Measurements from ENCODE around the gene NYNRIN. TPM values are rescaled to one million over a fixed set of nuclear protein-coding genes. Genes with fewer than 3 reads are reported as not detected.

NYNRIN gene
- total RNA-seq, 1 experiment from 2014 or later: 0.27 TPM

GRCh38 chr14:24415421-24416253 is 16.8 kb downstream of the NYNRIN start:
- H3K9me2 ChIP-seq (ENCODE audit: insufficient read depth): no peaks in the 10 kb centered on the region
- H3K4me2 ChIP-seq (ENCODE audit: low read length): no peak overlapping the region
- DNase-seq (ENCODE audit: low read depth, low spot score) (no peak), ATAC-seq (no peak)
- H3K4me1 ChIP-seq (ENCODE audit: control insufficient read depth in 1 of 2, insufficient read depth in 2 of 2, low read length in 2 of 2): no peaks in the 10 kb centered on the region
- no peak overlapping the region for H3K9ac ChIP-seq (ENCODE audit: low read length)
- H3K4me3 ChIP-seq (replicated peaks in 1 of 2; ENCODE audit: low read depth in 1 of 2, low read length in 2 of 2): no peak overlapping the region
- H3K9me3 ChIP-seq (ENCODE audit: control insufficient read depth in 1 of 2, insufficient read depth in 1 of 2, low read depth in 1 of 2, low read length in 2 of 2): no peaks in the 10 kb centered on the region
- no TSS peak for BruUV-seq (replicated peaks)
- ChIA-PET RAD21 (ENCODE audit: low non-redundant PET in 1 of 2, low total read pairs in 2 of 2, uncharacterized antibody in 2 of 2, unreplicated experiment in 2 of 2) (no interaction called here), CTCF (no interaction called here), POLR2A (interaction anchor here (0.6 to 0.7 kb wide), 2 partner anchors 14 to 108 kb away, joined by 3 read pairs; partner anchors contain the start of gene KHNYN)
- no peak overlapping the region for H2AFZ ChIP-seq (ENCODE audit: low read depth, low read length, poor library complexity, severe bottlenecking)
- H3K36me3 ChIP-seq (ENCODE audit: control insufficient read depth in 1 of 2, insufficient read depth in 2 of 2, low read length in 2 of 2): no peaks in the 10 kb centered on the region
- no peaks in the 10 kb centered on the region for H3K27me3 ChIP-seq (ENCODE audit: insufficient read depth, low read length)
- intact Hi-C loops (cut with micrococcal nuclease): no loop called here
- H3K79me2 ChIP-seq (ENCODE audit: insufficient read depth, low read length): no peaks in the 10 kb centered on the region
- TF ChIP-seq CEBPB (IDR thresholded peaks at IDR 0.05; ENCODE audit: low read depth) (no peak), EGR1 (IDR thresholded peaks at IDR 0.05; ENCODE audit: low read depth) (no peak), ELF1 (IDR thresholded peaks at IDR 0.05; ENCODE audit: borderline replicate concordance, low read depth) (no peak), ZFX (IDR thresholded peaks at IDR 0.05) (no peak), POLR2A (IDR thresholded peaks at IDR 0.05; ENCODE audit: borderline replicate concordance, extremely low read depth, insufficient read depth, insufficient read length) (no peak)
- H3K27ac ChIP-seq (ENCODE audit: low read depth, low read length): no peak overlapping the region
- H4K20me1 ChIP-seq (ENCODE audit: insufficient read depth): no peaks in the 10 kb centered on the region

- DNase-seq (ENCODE audit: low read depth, low spot score) (no peak), ATAC-seq (no peak)
- Histone ChIP-seq H3K79me2 (ENCODE audit: insufficient read depth, low read length) (no peaks in the 10 kb centered on the region), H3K4me3 (replicated peaks in 1 of 2; ENCODE audit: low read depth in 1 of 2, low read length in 2 of 2) (no peak overlapping the region), H3K9me3 (ENCODE audit: control insufficient read depth in 1 of 2, insufficient read depth in 1 of 2, low read depth in 1 of 2, low read length in 2 of 2) (no peaks in the 10 kb centered on the region), H3K4me1 (ENCODE audit: control insufficient read depth in 1 of 2, insufficient read depth in 2 of 2, low read length in 2 of 2) (no peaks in the 10 kb centered on the region), H3K27ac (ENCODE audit: low read depth, low read length) (no peak overlapping the region), H3K9me2 (ENCODE audit: insufficient read depth) (no peaks in the 10 kb centered on the region), H2AFZ (ENCODE audit: low read depth, low read length, poor library complexity, severe bottlenecking) (no peak overlapping the region), H4K20me1 (ENCODE audit: insufficient read depth) (no peaks in the 10 kb centered on the region), H3K9ac (ENCODE audit: low read length) (no peak overlapping the region), H3K4me2 (ENCODE audit: low read length) (no peak overlapping the region), H3K36me3 (ENCODE audit: control insufficient read depth in 1 of 2, insufficient read depth in 2 of 2, low read length in 2 of 2) (no peaks in the 10 kb centered on the region), H3K27me3 (ENCODE audit: insufficient read depth, low read length) (no peaks in the 10 kb centered on the region)
- intact Hi-C loops (cut with micrococcal nuclease): no loop called here
- ChIA-PET POLR2A (interaction anchor here (0.6 to 0.7 kb wide), 2 partner anchors 14 to 109 kb away, joined by 3 read pairs; partner anchors contain the start of gene KHNYN), RAD21 (ENCODE audit: low non-redundant PET in 1 of 2, low total read pairs in 2 of 2, uncharacterized antibody in 2 of 2, unreplicated experiment in 2 of 2) (no interaction called here), CTCF (no interaction called here)
- BruUV-seq (replicated peaks): no TSS peak
- TF ChIP-seq ZFX (IDR thresholded peaks at IDR 0.05): no peak
- TF ChIP-seq ELF1 (IDR thresholded peaks at IDR 0.05; ENCODE audit: borderline replicate concordance, low read depth): no peak
- TF ChIP-seq EZH2 (IDR thresholded peaks at IDR 0.05): no peak
- no peak for TF ChIP-seq JUND (IDR thresholded peaks at IDR 0.05)
- TF ChIP-seq POLR2A (IDR thresholded peaks at IDR 0.05; ENCODE audit: borderline replicate concordance, extremely low read depth, insufficient read depth, insufficient read length): no peak
- no peak for TF ChIP-seq CBX3 (IDR thresholded peaks at IDR 0.05; ENCODE audit: low read depth)
- TF ChIP-seq POLR2AphosphoS5 (IDR thresholded peaks at IDR 0.05; ENCODE audit: low read depth, low read length): no peak
- TF ChIP-seq RAD21 (IDR thresholded peaks at IDR 0.05; ENCODE audit: low read depth): no peak
- TF ChIP-seq SIN3A (IDR thresholded peaks at IDR 0.05; ENCODE audit: low read depth): no peak
- no peak for TF ChIP-seq ZNF274 (IDR thresholded peaks at IDR 0.05; ENCODE audit: low read depth, low read length)
- no peak for TF ChIP-seq YY1 (IDR thresholded peaks at IDR 0.05; ENCODE audit: extremely low read depth, insufficient replicate concordance, low read depth, low read length)
- TF ChIP-seq SRF (IDR thresholded peaks at IDR 0.05; ENCODE audit: low read depth): no peak
- TF ChIP-seq EZH2phosphoT487 (IDR thresholded peaks at IDR 0.05; ENCODE audit: borderline replicate concordance): no peak
- TF ChIP-seq, protein P1, sequence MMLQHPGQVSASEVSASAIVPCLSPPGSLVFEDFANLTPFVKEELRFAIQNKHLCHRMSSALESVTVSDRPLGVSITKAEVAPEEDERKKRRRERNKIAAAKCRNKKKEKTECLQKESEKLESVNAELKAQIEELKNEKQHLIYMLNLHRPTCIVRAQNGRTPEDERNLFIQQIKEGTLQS (IDR thresholded peaks at IDR 0.05): no peak
- no peak for TF ChIP-seq FOSL1 (IDR thresholded peaks at IDR 0.05; ENCODE audit: low read depth)
- TF ChIP-seq, protein P2, sequence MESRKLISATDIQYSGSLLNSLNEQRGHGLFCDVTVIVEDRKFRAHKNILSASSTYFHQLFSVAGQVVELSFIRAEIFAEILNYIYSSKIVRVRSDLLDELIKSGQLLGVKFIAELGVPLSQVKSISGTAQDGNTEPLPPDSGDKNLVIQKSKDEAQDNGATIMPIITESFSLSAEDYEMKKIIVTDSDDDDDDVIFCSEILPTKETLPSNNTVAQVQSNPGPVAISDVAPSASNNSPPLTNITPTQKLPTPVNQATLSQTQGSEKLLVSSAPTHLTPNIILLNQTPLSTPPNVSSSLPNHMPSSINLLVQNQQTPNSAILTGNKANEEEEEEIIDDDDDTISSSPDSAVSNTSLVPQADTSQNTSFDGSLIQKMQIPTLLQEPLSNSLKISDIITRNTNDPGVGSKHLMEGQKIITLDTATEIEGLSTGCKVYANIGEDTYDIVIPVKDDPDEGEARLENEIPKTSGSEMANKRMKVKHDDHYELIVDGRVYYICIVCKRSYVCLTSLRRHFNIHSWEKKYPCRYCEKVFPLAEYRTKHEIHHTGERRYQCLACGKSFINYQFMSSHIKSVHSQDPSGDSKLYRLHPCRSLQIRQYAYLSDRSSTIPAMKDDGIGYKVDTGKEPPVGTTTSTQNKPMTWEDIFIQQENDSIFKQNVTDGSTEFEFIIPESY (IDR thresholded peaks at IDR 0.05; ENCODE audit: extremely low read depth, insufficient replicate concordance, low read length): no peak
- TF ChIP-seq, protein P3, sequence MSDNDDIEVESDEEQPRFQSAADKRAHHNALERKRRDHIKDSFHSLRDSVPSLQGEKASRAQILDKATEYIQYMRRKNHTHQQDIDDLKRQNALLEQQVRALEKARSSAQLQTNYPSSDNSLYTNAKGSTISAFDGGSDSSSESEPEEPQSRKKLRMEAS (IDR thresholded peaks at IDR 0.05): no peak
Measured at GRCh38 chr14:24416254-24416931, 17.6 kb downstream of the NYNRIN start.

All from HCT116 (cell line).